HepG2 (cell line): Measurements from ENCODE around the gene CIB2. TPM values are rescaled to one million over a fixed set of nuclear protein-coding genes. Genes with fewer than 3 reads are reported as not detected.

Experiments used
- ATAC-seq: fragments of 200-7000 bp; cut with Tn5 transposase; 3 replicates; pipeline ENCODE4 v1.9.1; 2020; ENCODE audit warnings: mild to moderate bottlenecking, moderate library complexity
- BruUV-seq: library from RNA; stranded (reverse); fragments of 400-500 nt; replicated peaks from 2 replicates; lab custom pipeline; 2021; lab: Mats Ljungman, UMichigan
- CTCF ChIA-PET: fragments of 300-600 bp; formaldehyde crosslinking; extraction: SDS; loops from one replicate; lab custom pipeline; 2021; ENCODE audit warnings: low total read pairs, inconsistent platforms, low intra/inter-chr PET ratio; lab: Yijun Ruan, JAX
- POLR2A ChIA-PET: fragments of 350-600 bp; sonication (Branson Sonifier 250); formaldehyde crosslinking; loops from one replicate; lab custom pipeline; 2020; ENCODE audit warnings: antibody characterized with exemption, inconsistent platforms; lab: Yijun Ruan, JAX
- DNase-seq: peaks from one replicate; pipeline ENCODE4 v3.0.0-alpha.2; 2015; ENCODE audit warnings: low spot score
- FAIRE-seq: peaks from 3 replicates; lab custom pipeline; 2011; peaks lifted over from hg19 to GRCh38; lab: Jason Lieb, UNC
- H2AFZ ChIP-seq: one replicate; pipeline ENCODE4 v1.6.1; 2011; ENCODE audit warnings: low read length, inconsistent platforms
- H3K27ac ChIP-seq: fragments of 300-600 bp; 3 replicates; pipeline ENCODE4 v1.8.0; 2011; ENCODE audit warnings: mixed run types, mild to moderate bottlenecking, mixed read lengths, low read length, inconsistent platforms; ENCODE audit not compliant: insufficient read depth; ENCODE audit errors: extremely low read length
- H3K27me3 ChIP-seq, 2 experiments: fragments of 200-600 bp in 1 of 2; 2 replicates in 1 of 2; 3 replicates in 1 of 2; pipeline versions ENCODE4 v1.6.0 to v1.8.0; 2011; ENCODE audit warnings: low read length in 2 of 2, mild to moderate bottlenecking in 2 of 2, moderate library complexity in 2 of 2, inconsistent platforms in 1 of 2; ENCODE audit not compliant: insufficient read depth in 2 of 2, control insufficient read depth in 1 of 2
- H3K36me3 ChIP-seq, 2 experiments: fragments of 200-600 bp in 1 of 2; replicated peaks in 1 of 2; 2 replicates in 1 of 2; 3 replicates in 1 of 2; pipeline versions ENCODE4 v1.5.1 to v1.8.0; 2011; ENCODE audit warnings: low read length in 2 of 2, inconsistent platforms in 1 of 2; ENCODE audit not compliant: insufficient read depth in 2 of 2, control insufficient read depth in 1 of 2
- H3K4me1 ChIP-seq: 2 replicates; pipeline ENCODE4 v1.5.1; 2012; ENCODE audit warnings: low read length, inconsistent platforms; ENCODE audit not compliant: insufficient read depth
- H3K4me2 ChIP-seq: 2 replicates; pipeline ENCODE4 v1.6.0; 2011; ENCODE audit warnings: low read depth, low read length, inconsistent platforms
- H3K4me3 ChIP-seq, 3 experiments: fragments of 200-600 bp in 1 of 3; sonication (generic), shearing (Covaris generic) in 1 of 3; replicated peaks in 1 of 3; 2 replicates each; pipeline ENCODE4 v1.5.1; 2011 to 2016; ENCODE audit warnings: low read length in 3 of 3, inconsistent platforms in 2 of 3, low read depth in 2 of 3, mild to moderate bottlenecking in 2 of 3, control low read depth in 1 of 3, mixed read lengths in 1 of 3; ENCODE audit not compliant: insufficient read depth in 1 of 3
- H3K79me2 ChIP-seq: one replicate; pipeline ENCODE4 v1.6.1; 2011; ENCODE audit warnings: low read length, inconsistent platforms; ENCODE audit not compliant: insufficient read depth
- H3K9ac ChIP-seq: 2 replicates; pipeline ENCODE4 v1.6.0; 2011; ENCODE audit warnings: mild to moderate bottlenecking, low read depth, low read length, inconsistent platforms; ENCODE audit not compliant: insufficient read depth
- H3K9me3 ChIP-seq: 2 replicates; pipeline ENCODE4 v1.5.1; 2012; ENCODE audit warnings: mild to moderate bottlenecking, low read length
- H4K20me1 ChIP-seq: 2 replicates; pipeline ENCODE4 v1.6.0; 2011; ENCODE audit warnings: inconsistent platforms, mild to moderate bottlenecking, low read length, moderate library complexity; ENCODE audit not compliant: insufficient read depth
- BRF2 ChIP-seq: sonication (generic); formaldehyde crosslinking; IDR thresholded peaks from 2 replicates; pipeline ENCODE4 v1.8.1; 2022; ENCODE audit warnings: mild to moderate bottlenecking, missing genetic modification reagents
- HBP1 ChIP-seq: IDR thresholded peaks from 2 replicates; pipeline ENCODE4 v1.6.1; 2016; ENCODE audit warnings: low read depth, control low read depth
- MAFF ChIP-seq: IDR thresholded peaks from 2 replicates; pipeline ENCODE4 v1.6.1; 2011; ENCODE audit warnings: low read depth, low read length, improper control_type of control experiment
- MAFK ChIP-seq, 2 experiments: IDR thresholded peaks in 1 of 2; conservative IDR thresholded peaks in 1 of 2; 2 replicates each; pipeline ENCODE4 v1.6.1; 2011; ENCODE audit warnings: improper control_type of control experiment in 2 of 2, low read length in 2 of 2
- NR2F1 ChIP-seq, 2 experiments: fragments of 450-650 bp in 1 of 2; formaldehyde crosslinking in 1 of 2; IDR thresholded peaks; 2 replicates each; pipeline versions ENCODE4 v1.5.0 to v1.6.1; 2016 to 2020; ENCODE audit warnings: mild to moderate bottlenecking in 1 of 2, missing compliant biosample characterization in 1 of 2, missing genetic modification reagents in 1 of 2, moderate library complexity in 1 of 2
- NR2F6 ChIP-seq, 2 experiments: IDR thresholded peaks; 2 replicates each; pipeline ENCODE4 v1.6.1; 2016; ENCODE audit warnings: antibody characterized with exemption in 1 of 2, mild to moderate bottlenecking in 1 of 2
- PHB2 ChIP-seq: fragments of 450-650 bp; IDR thresholded peaks from 2 replicates; pipeline ENCODE4 v1.6.1; 2018; ENCODE audit not compliant: partially characterized antibody
- POGZ ChIP-seq: sonication (generic); formaldehyde crosslinking; IDR thresholded peaks from 2 replicates; pipeline ENCODE4 v1.4.0; 2020; ENCODE audit warnings: mild to moderate bottlenecking, missing genetic modification reagents
- RELA ChIP-seq: sonication (generic); formaldehyde crosslinking; IDR thresholded peaks from 2 replicates; pipeline ENCODE4 v1.4.0; 2020; ENCODE audit warnings: missing genetic modification reagents
- SAFB2 ChIP-seq: sonication (generic); formaldehyde crosslinking; IDR thresholded peaks from 2 replicates; pipeline ENCODE4 v1.5.1; 2020; ENCODE audit warnings: missing genetic modification reagents, low read depth, mild to moderate bottlenecking, borderline replicate concordance
- SATB2 ChIP-seq: sonication (generic); formaldehyde crosslinking; IDR thresholded peaks from 2 replicates; pipeline ENCODE4 v1.5.0; 2020; ENCODE audit warnings: missing genetic modification reagents
- SNRNP70 ChIP-seq: fragments of 200-400 bp; formaldehyde crosslinking; IDR thresholded peaks from 2 replicates; pipeline ENCODE4 v1.6.1; 2017; ENCODE audit warnings: mild to moderate bottlenecking, low read depth, low read length, moderate library complexity
- SP2 ChIP-seq: sonication (generic); formaldehyde crosslinking; IDR thresholded peaks from 2 replicates; pipeline ENCODE4 v1.5.1; 2020; ENCODE audit warnings: mild to moderate bottlenecking, missing genetic modification reagents
- SSRP1 ChIP-seq: IDR thresholded peaks from 2 replicates; pipeline ENCODE4 v1.6.1; 2016; ENCODE audit warnings: control low read depth
- STAG1 ChIP-seq: sonication (generic); formaldehyde crosslinking; IDR thresholded peaks from 2 replicates; pipeline ENCODE4 v1.4.0; 2020; ENCODE audit warnings: missing genetic modification reagents
- TBX2 ChIP-seq: sonication (generic); formaldehyde crosslinking; IDR thresholded peaks from 2 replicates; pipeline ENCODE4 v1.5.0; 2020; ENCODE audit warnings: missing genetic modification reagents, mild to moderate bottlenecking, borderline replicate concordance
- ZBTB1 ChIP-seq: sonication (generic); formaldehyde crosslinking; IDR thresholded peaks from 2 replicates; pipeline ENCODE4 v1.4.0; 2020; ENCODE audit warnings: missing genetic modification reagents, borderline replicate concordance
- ZNF205 ChIP-seq: IDR thresholded peaks from 2 replicates; pipeline ENCODE4 v1.6.1; 2018; ENCODE audit warnings: missing biosample characterization, missing genetic modification reagents
- ZNF777 ChIP-seq: sonication (generic); formaldehyde crosslinking; IDR thresholded peaks from 2 replicates; pipeline ENCODE4 v1.4.0; 2020; ENCODE audit warnings: missing genetic modification reagents
- ZSCAN21 ChIP-seq: sonication (generic); formaldehyde crosslinking; IDR thresholded peaks from 2 replicates; pipeline ENCODE4 v1.8.0; 2022; ENCODE audit warnings: mild to moderate bottlenecking, missing genetic modification reagents, moderate library complexity, borderline replicate concordance
- ZSCAN29 ChIP-seq: sonication (generic); formaldehyde crosslinking; conservative IDR thresholded peaks from 2 replicates; pipeline ENCODE4 v1.4.0; 2020; ENCODE audit warnings: mild to moderate bottlenecking, missing genetic modification reagents
- WGBS: methylation state at CpG from one replicate; pipeline ENCODE4 v1.1.6; 2017; ENCODE audit warnings: low lambda C conversion rate; 5-methylcytosine and 5-hydroxymethylcytosine counted together
- in situ Hi-C: cut with HindIII; loops from 2 replicates; pipeline ENCODE4 v1.10.0; 2017; ENCODE audit warnings: low pct_unique_long_range_greater_than_20kb; ENCODE audit not compliant: extremely low pct_ligation_motif_present
- intact Hi-C: fragments of 100-400 bp; cut with micrococcal nuclease; formaldehyde crosslinking; loops from one replicate; pipeline ENCODE4 v1.10.0; 2022; ENCODE audit not compliant: unreplicated experiment
- polyA plus RNA-seq, 8 experiments: library from polyadenylated mRNA; depleted of rRNA in 3 of 8; stranded (reverse) in 7 of 8; unstranded in 1 of 8; fragments of >200 nt; fragmentation: Illumina TruSeq in 4 of 8; extraction: Trizol in 4 of 8; gene quantifications; 2 replicates each; pipeline versions ENCODE4 v1.2.1 to v1.2.3, GENCODE V29; 2011 to 2016; ENCODE audit warnings: low read depth in 4 of 8, missing spikeins in 1 of 8, mixed read lengths in 1 of 8; ENCODE audit not compliant: insufficient read depth in 1 of 8
- total RNA-seq, 5 experiments: library from RNA; depleted of rRNA; stranded (reverse); fragments of >200 nt; fragmentation: Illumina TruSeq; extraction: Trizol; gene quantifications; 2 replicates each; pipeline ENCODE4 v1.2.3, GENCODE V29; 2016; ENCODE audit warnings: low read depth in 1 of 5
- TF ChIP-seq, protein P1 (sequence below): sonication (generic); formaldehyde crosslinking; IDR thresholded peaks from 2 replicates; pipeline ENCODE4 v1.5.0; 2020; ENCODE audit warnings: missing genetic modification reagents

CIB2 gene
- total and polyA plus RNA-seq, 2 of the 13 experiments (the other 11 are each of a cell fraction or from before 2014, with no cell fraction given), result 1.4 to 1.5 TPM

GRCh38 chr15:78079298-78080087 lies 51.8 kb downstream of the CIB2 start:
- in situ Hi-C loops, result no loop called here
- peak; percentile 16; the same call in 2 of the 3 replicates for ATAC-seq
- CTCF ChIA-PET, result no interaction called here
- POLR2A ChIA-PET, result no interaction called here
- peak overlapping the region in 2 of 3 experiments; percentile 2 to 48; a peak in 3 of 6 replicates for H3K4me3 ChIP-seq
- BruUV-seq, result no TSS peak
- no peak overlapping the region for H2AFZ ChIP-seq
- peak overlapping the region; percentile 59 for H3K4me2 ChIP-seq
- no peaks in the 10 kb centered on the region for H3K36me3 ChIP-seq
- intact Hi-C loops, result no loop called here
- FAIRE-seq, result no peak
- no peaks in the 10 kb centered on the region for H4K20me1 ChIP-seq
- H3K27ac ChIP-seq, result no peak overlapping the region
- H3K27me3 ChIP-seq, result no peaks in the 10 kb centered on the region; a peak in 1 of 5 replicates
- DNase-seq, result no peak
- H3K4me1 ChIP-seq, result peaks cover 79% of the 10 kb centered on the region
- H3K9me3 ChIP-seq, result no peaks in the 10 kb centered on the region
- peaks cover 22% of the 10 kb centered on the region for H3K79me2 ChIP-seq
- 11% methylated on average over 10 of the region's 11 CpGs for WGBS
- no peak overlapping the region for H3K9ac ChIP-seq
- TF ChIP-seq ZBTB1 (CRISPR knock-in tag), result no peak
- no peak for TF ChIP-seq TBX2 (CRISPR knock-in tag)
- TF ChIP-seq NR2F1 (CRISPR knock-in tag; IDR thresholded peaks at IDR 0.05), result 0 out of 4 replicates have a peak, but pooled peaks of 1 of the 2 experiments have one; percentile 45
- TF ChIP-seq POGZ (CRISPR knock-in tag), result no peak
- TF ChIP-seq BRF2, result no peak
- TF ChIP-seq SNRNP70, result no peak
- TF ChIP-seq ZSCAN21 (CRISPR knock-in tag), result peak; percentile 53; the same call in 1 of the 2 replicates
- TF ChIP-seq RELA (CRISPR knock-in tag), result no peak
- no peak for TF ChIP-seq SP2
- no peak for TF ChIP-seq SATB2 (CRISPR knock-in tag)
- no peak for TF ChIP-seq SAFB2 (CRISPR knock-in tag)
- TF ChIP-seq MAFF, result 0 out of 2 replicates have a peak, but pooled peaks have one; percentile 25
- TF ChIP-seq ZNF205 (CRISPR knock-in tag), result peak; percentile 97
- TF ChIP-seq STAG1 (CRISPR knock-in tag), result no peak
- TF ChIP-seq NR2F6 (IDR thresholded peaks at IDR 0.05), result peak; percentile 60
- no peak; the same call in 1 of the 2 replicates for TF ChIP-seq NR2F6 (CRISPR knock-in tag; IDR thresholded peaks at IDR 0.05)
- TF ChIP-seq ZSCAN29, result no peak
- peak; percentile 16 to 39; a peak in 2 of 4 replicates for TF ChIP-seq MAFK (conservative IDR thresholded peaks at IDR 0.05 in 1 of 2, IDR thresholded peaks at IDR 0.05 in 1 of 2; ENCODE audit: low read length in 2 of 2)
- no peak for TF ChIP-seq PHB2
- TF ChIP-seq, protein P1, sequence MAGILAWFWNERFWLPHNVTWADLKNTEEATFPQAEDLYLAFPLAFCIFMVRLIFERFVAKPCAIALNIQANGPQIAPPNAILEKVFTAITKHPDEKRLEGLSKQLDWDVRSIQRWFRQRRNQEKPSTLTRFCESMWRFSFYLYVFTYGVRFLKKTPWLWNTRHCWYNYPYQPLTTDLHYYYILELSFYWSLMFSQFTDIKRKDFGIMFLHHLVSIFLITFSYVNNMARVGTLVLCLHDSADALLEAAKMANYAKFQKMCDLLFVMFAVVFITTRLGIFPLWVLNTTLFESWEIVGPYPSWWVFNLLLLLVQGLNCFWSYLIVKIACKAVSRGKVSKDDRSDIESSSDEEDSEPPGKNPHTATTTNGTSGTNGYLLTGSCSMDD (CRISPR knock-in tag), result no peak
- TF ChIP-seq ZNF777, result no peak
- TF ChIP-seq HBP1 (CRISPR knock-in tag), result no peak
- no peak for TF ChIP-seq SSRP1 (CRISPR knock-in tag)
